Esophagus squamous epithelium (tissue), 5 donors: Measurements from ENCODE around the gene LMX1B. TPM values are rescaled to one million over a fixed set of nuclear protein-coding genes. Genes with fewer than 3 reads are reported as not detected.

Source experiments
- DNase-seq: peaks from one replicate; lab custom pipeline; 2025; lab: John Stamatoyannopoulos, UW
- H3K27ac ChIP-seq, 4 donors: fragments of 200-600 bp; sonication (generic); one replicate each; pipeline ENCODE4 v1.5.1; 2016 to 2019; ENCODE audit warnings: mild to moderate bottlenecking in 1 of 4
- H3K27me3 ChIP-seq, 4 donors: fragments of 200-600 bp; sonication (generic); 1 replicate in 3 of 4; 2 replicates in 1 of 4; pipeline versions ENCODE4 v1.5.1 to v1.6.0; 2017 to 2021; ENCODE audit warnings: antibody characterized with exemption in 1 of 4
- H3K36me3 ChIP-seq, 3 donors: fragments of 200-600 bp; sonication (generic); one replicate each; pipeline ENCODE4 v1.5.1; 2016 to 2019
- H3K4me1 ChIP-seq, 3 donors: fragments of 200-600 bp; sonication (generic); one replicate each; pipeline ENCODE4 v1.5.1; 2017 to 2019
- H3K4me3 ChIP-seq, 4 donors: fragments of 200-600 bp; sonication (generic); 1 replicate in 3 of 4; 2 replicates in 1 of 4; pipeline ENCODE4 v1.5.1; 2016 to 2019; ENCODE audit warnings: mild to moderate bottlenecking in 2 of 4, moderate library complexity in 1 of 4
- H3K9me3 ChIP-seq, 3 donors: fragments of 200-600 bp; sonication (generic); one replicate each; pipeline ENCODE4 v1.5.1; 2016 to 2019
- CTCF ChIP-seq, 6 experiments: fragments of 450-650 bp in 4 of 6; fragments of 200-600 bp in 2 of 6; sonication (generic) in 2 of 6; IDR thresholded peaks; one replicate each; pipeline ENCODE4 v1.5.1; 2016 to 2019; ENCODE audit warnings: antibody characterized with exemption in 6 of 6, mild to moderate bottlenecking in 4 of 6, moderate library complexity in 4 of 6
- POLR2A ChIP-seq, 4 donors: fragments of 450-650 bp; IDR thresholded peaks; one replicate each; pipeline ENCODE4 v1.6.1; 2017; ENCODE audit warnings: antibody characterized with exemption in 4 of 4, mild to moderate bottlenecking in 4 of 4, moderate library complexity in 3 of 4
- WGBS, 2 donors: methylation state at CpG; one replicate each; pipeline ENCODE4 v1.1.5; 2018; 5-methylcytosine and 5-hydroxymethylcytosine counted together
- intact Hi-C: fragments of 100-400 bp; cut with DNase I; formaldehyde crosslinking; loops from one replicate; pipeline ENCODE4 v1.15.0; 2022
- total RNA-seq, 4 donors: library from RNA; depleted of rRNA; stranded (reverse); fragments of >200 nt; gene quantifications; one replicate each; pipeline ENCODE4 v1.1.0, GENCODE V29; 2016
- donor health status: DM: yes; HTN: yes; CAD: no.

The LMX1B gene
- total RNA-seq, 4 donors from 2014 or later, result 0.23 TPM; not detected in 3

DNA sequence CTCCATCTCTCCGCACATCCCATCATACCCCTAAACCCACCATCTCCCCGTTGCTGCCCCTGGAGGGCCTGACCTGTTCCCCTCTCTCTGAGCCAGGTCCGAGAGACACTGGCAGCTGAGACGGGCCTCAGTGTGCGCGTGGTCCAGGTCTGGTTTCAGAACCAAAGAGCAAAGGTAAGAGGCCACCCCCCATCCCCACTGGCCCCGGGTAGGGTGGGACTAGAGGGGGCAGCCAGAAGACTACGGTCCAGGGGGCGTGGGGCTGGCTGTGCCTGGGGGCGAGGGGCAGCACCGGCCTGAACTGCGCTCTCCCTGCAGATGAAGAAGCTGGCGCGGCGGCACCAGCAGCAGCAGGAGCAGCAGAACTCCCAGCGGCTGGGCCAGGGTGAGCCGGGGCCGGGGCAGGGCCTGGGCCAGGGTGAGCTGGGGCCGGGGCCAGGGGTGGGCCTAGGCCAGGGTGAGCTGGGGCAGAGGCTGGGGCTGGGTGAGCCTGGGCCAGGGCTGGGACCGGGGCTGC, 79.8 kb downstream of the LMX1B start:
- intact Hi-C loops, result no loop called here
- DNase-seq, result no peak
- H3K27ac ChIP-seq, result no peak overlapping the region
- 64 to 82% methylated on average over 6 of the region's 20 CpGs for WGBS, 2 donors
- H3K4me3 ChIP-seq, result no peak overlapping the region
- no peak for TF ChIP-seq POLR2A (IDR thresholded peaks at IDR 0.05)
- no peaks in the 10 kb centered on the region for H3K9me3 ChIP-seq
- H3K36me3 ChIP-seq, result no peaks in the 10 kb centered on the region
- H3K4me1 ChIP-seq, result no peaks in the 10 kb centered on the region
- peaks cover 0 to 91% (median 0%) of the 10 kb centered on the region in 4 donors for H3K27me3 ChIP-seq

- Histone ChIP-seq H3K36me3 (no peaks in the 10 kb centered on the region), H3K27ac (no peak overlapping the region), H3K4me3 (no peak overlapping the region), H3K9me3 (no peaks in the 10 kb centered on the region), H3K27me3 (peaks cover 0 to 86% (median 0%) of the 10 kb centered on the region in 4 donors), H3K4me1 (no peaks in the 10 kb centered on the region)
- TF ChIP-seq POLR2A (IDR thresholded peaks at IDR 0.05), result no peak
- no peak for TF ChIP-seq CTCF (IDR thresholded peaks at IDR 0.05)
- 47 to 70% methylated on average over 5 to 9 of the region's 11 CpGs for WGBS, 2 donors
- DNase-seq, result no peak
- intact Hi-C loops, result no loop called here
Measured at GRCh38 chr9:126694206-126695081, 80.7 kb downstream of the LMX1B start.

- DNase-seq, result no peak
- H3K27ac ChIP-seq, result no peak overlapping the region
- peaks cover 0 to 86% (median 0%) of the 10 kb centered on the region in 4 donors for H3K27me3 ChIP-seq
- H3K4me1 ChIP-seq, result no peaks in the 10 kb centered on the region
- H3K4me3 ChIP-seq, result no peak overlapping the region
- intact Hi-C loops, result no loop called here
- WGBS, 2 donors, result 74 to 86% methylated on average over 12 of the region's 14 CpGs
- TF ChIP-seq POLR2A (IDR thresholded peaks at IDR 0.05), result no peak
- TF ChIP-seq CTCF (IDR thresholded peaks at IDR 0.05), result no peak
- no peaks in the 10 kb centered on the region for H3K9me3 ChIP-seq
- no peaks in the 10 kb centered on the region for H3K36me3 ChIP-seq
Measured at GRCh38 chr9:126695186-126695585, 81.5 kb downstream of the LMX1B start.

DNA sequence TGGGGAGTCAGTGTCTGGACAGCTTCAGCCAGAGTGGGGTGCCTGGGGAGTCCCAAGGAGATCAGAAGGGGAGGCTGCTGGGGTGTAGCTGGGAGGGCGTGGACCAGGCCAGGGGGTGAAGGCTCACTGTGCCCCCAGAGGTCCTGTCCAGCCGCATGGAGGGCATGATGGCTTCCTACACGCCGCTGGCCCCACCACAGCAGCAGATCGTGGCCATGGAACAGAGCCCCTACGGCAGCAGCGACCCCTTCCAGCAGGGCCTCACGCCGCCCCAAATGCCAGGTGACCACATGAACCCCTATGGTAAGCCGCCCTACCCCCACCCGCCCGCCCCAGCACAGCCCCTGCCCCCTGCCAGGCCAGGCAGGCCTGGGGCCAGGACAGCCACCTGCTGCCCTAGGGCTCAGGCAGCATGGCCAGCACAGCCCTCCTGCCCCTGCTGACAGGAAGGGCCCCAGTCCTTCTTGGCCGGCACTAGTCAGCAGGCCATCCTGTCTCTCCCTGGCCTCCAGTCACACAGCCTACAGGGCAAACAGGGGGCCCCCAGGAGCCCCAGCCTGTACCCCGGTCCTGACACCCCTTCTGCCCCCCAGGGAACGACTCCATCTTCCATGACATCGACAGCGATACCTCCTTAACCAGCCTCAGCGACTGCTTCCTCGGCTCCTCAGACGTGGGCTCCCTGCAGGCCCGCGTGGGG, 82.1 kb downstream of the LMX1B start:
- H3K36me3 ChIP-seq, result no peaks in the 10 kb centered on the region
- H3K4me3 ChIP-seq, result no peak overlapping the region
- intact Hi-C loops, result no loop called here
- H3K4me1 ChIP-seq, result no peaks in the 10 kb centered on the region
- DNase-seq, result no peak
- TF ChIP-seq POLR2A (IDR thresholded peaks at IDR 0.05) (no peak), CTCF (IDR thresholded peaks at IDR 0.05) (no peak)
- H3K27me3 ChIP-seq, result peaks cover 0 to 86% (median 0%) of the 10 kb centered on the region in 4 donors
- no peaks in the 10 kb centered on the region for H3K9me3 ChIP-seq
- WGBS, 2 donors, result 62 to 81% methylated on average over 3 of the region's 22 CpGs
- H3K27ac ChIP-seq, result no peak overlapping the region

DNA sequence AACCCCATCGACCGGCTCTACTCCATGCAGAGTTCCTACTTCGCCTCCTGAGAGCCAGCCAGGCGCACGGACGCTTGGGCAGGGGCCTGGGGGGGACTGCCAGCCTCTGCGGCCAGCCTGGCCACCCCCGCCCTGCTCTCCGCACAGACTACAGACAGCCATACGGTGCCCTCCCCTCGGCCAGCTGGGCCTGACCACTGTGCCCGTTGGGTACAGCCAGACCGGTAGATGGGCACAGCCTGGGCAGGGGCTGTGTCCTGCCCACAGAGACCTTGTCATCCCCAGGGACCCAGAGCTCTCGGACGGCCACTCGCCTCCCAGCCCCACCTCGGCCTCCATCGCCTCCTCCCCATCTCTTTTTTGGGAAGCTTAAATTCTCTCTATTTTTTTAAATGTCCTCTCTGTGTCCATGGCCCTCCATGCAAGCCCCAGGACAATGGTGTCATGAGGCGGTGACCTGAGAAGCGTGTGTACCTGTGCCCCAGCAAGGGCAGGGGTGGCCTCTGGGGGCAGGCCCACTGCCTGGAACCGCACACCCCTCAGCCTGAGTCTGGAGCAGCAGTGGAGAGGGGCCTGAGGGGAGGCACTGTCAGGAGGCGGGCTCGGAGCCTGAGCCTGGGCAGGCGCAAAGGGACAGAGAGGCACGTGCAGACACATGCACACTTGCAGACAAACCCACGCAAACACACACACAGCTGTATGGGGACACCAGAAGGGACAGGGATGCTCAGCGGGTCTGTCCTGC, 82.8 kb downstream of the LMX1B start:
- no peaks in the 10 kb centered on the region for H3K36me3 ChIP-seq
- no peaks in the 10 kb centered on the region for H3K9me3 ChIP-seq
- no peak for DNase-seq
- no peak overlapping the region for H3K27ac ChIP-seq
- peaks cover 0 to 86% (median 0%) of the 10 kb centered on the region in 4 donors for H3K27me3 ChIP-seq
- H3K4me3 ChIP-seq, result no peak overlapping the region
- no peaks in the 10 kb centered on the region for H3K4me1 ChIP-seq
- 77 to 90% methylated on average over 9 to 18 of the region's 27 CpGs for WGBS, 2 donors
- intact Hi-C loops, result no loop called here
- no peak for TF ChIP-seq CTCF (IDR thresholded peaks at IDR 0.05)
